Transverse colon (tissue), 4 donors: ENCODE results near the gene NSD1. TPM values are rescaled to one million over a fixed set of nuclear protein-coding genes. Genes with fewer than 3 reads are reported as not detected.

ENCODE experiments used
- DNase-seq: peaks from one replicate; pipeline ENCODE4 v3.0.0-alpha.2; 2019
- H3K27ac ChIP-seq, 4 donors: fragments of 200-600 bp; sonication (generic); 2 replicates each; pipeline ENCODE4 v1.5.1; 2016 to 2018; ENCODE audit warnings: inconsistent platforms in 4 of 4
- H3K27me3 ChIP-seq: fragments of 200-600 bp; sonication (generic); 2 replicates; pipeline ENCODE4 v1.5.1; 2017; ENCODE audit warnings: inconsistent platforms
- H3K36me3 ChIP-seq, 4 donors: fragments of 200-600 bp; sonication (generic); 2 replicates each; pipeline ENCODE4 v1.5.1; 2017 to 2019; ENCODE audit warnings: inconsistent platforms in 4 of 4
- H3K4me1 ChIP-seq, 4 donors: fragments of 200-600 bp; sonication (generic); 2 replicates each; pipeline ENCODE4 v1.5.1; 2017 to 2020; ENCODE audit warnings: inconsistent platforms in 4 of 4
- H3K4me3 ChIP-seq, 4 donors: fragments of 200-600 bp; sonication (generic); 1 replicate in 1 of 4; 2 replicates in 3 of 4; pipeline versions ENCODE4 v1.5.1 to v1.6.1; 2017 to 2019; ENCODE audit warnings: inconsistent platforms in 4 of 4
- H3K9me3 ChIP-seq, 2 donors: fragments of 200-600 bp; sonication (generic); 2 replicates each; pipeline ENCODE4 v1.5.1; 2017 to 2019; ENCODE audit warnings: inconsistent platforms in 2 of 2
- EP300 ChIP-seq: sonication (generic); formaldehyde crosslinking; IDR thresholded peaks from one replicate; pipeline ENCODE4 v1.6.1; 2017; ENCODE audit warnings: antibody characterized with exemption, low read depth
- POLR2A ChIP-seq: fragments of 450-650 bp; IDR thresholded peaks from one replicate; pipeline ENCODE4 v1.6.1; 2016; ENCODE audit warnings: antibody characterized with exemption, mild to moderate bottlenecking, moderate library complexity
- POLR2AphosphoS5 ChIP-seq, 3 donors: sonication (generic); formaldehyde crosslinking; IDR thresholded peaks; one replicate each; pipeline ENCODE4 v1.6.1; 2016; ENCODE audit warnings: antibody characterized with exemption in 3 of 3
- WGBS, 2 donors: methylation state at CpG; one replicate each; pipeline ENCODE4 v1.1.5; 2018; ENCODE audit warnings: low coverage in 1 of 2; 5-methylcytosine and 5-hydroxymethylcytosine counted together
- in situ Hi-C, 4 donors: fragments of 200-750 bp; cut with MboI; loops; one replicate each; pipeline versions ENCODE4 v1.15.0 to v1.15.1; 2017; ENCODE audit warnings: low sequenced_read_pairs in 3 of 4, low pct_ligation_motif_present in 1 of 4, low pct_unique_long_range_greater_than_20kb in 1 of 4
- intact Hi-C: fragments of 100-400 bp; cut with DNase I; formaldehyde crosslinking; loops from one replicate; pipeline ENCODE4 v1.15.1; 2023; ENCODE audit warnings: low total_unique reads
- total RNA-seq, 4 donors: library from RNA; depleted of rRNA; stranded (reverse); fragments of >200 nt; gene quantifications; one replicate each; pipeline ENCODE4 v1.1.0, GENCODE V29; 2016
- TF ChIP-seq, protein P1 (sequence below), 5 experiments: fragments of 200-600 bp in 3 of 5; fragments of 450-650 bp in 2 of 5; sonication (generic) in 3 of 5; IDR thresholded peaks; 1 replicate in 2 of 5; 2 replicates in 3 of 5; pipeline ENCODE4 v1.5.1; 2016 to 2017; ENCODE audit warnings: antibody characterized with exemption in 5 of 5, inconsistent platforms in 3 of 5, mild to moderate bottlenecking in 2 of 5, moderate library complexity in 1 of 5

NSD1 gene
- total RNA-seq, 4 donors from 2014 or later: 32.6 to 84.9 (median 60.7) TPM

- DNase-seq: no peak
- H3K36me3 ChIP-seq: no peaks in the 10 kb centered on the region
- TF ChIP-seq POLR2A (no peak), POLR2AphosphoS5 (IDR thresholded peaks at IDR 0.05) (no peak), EP300 (no peak)
- TF ChIP-seq, protein P1, sequence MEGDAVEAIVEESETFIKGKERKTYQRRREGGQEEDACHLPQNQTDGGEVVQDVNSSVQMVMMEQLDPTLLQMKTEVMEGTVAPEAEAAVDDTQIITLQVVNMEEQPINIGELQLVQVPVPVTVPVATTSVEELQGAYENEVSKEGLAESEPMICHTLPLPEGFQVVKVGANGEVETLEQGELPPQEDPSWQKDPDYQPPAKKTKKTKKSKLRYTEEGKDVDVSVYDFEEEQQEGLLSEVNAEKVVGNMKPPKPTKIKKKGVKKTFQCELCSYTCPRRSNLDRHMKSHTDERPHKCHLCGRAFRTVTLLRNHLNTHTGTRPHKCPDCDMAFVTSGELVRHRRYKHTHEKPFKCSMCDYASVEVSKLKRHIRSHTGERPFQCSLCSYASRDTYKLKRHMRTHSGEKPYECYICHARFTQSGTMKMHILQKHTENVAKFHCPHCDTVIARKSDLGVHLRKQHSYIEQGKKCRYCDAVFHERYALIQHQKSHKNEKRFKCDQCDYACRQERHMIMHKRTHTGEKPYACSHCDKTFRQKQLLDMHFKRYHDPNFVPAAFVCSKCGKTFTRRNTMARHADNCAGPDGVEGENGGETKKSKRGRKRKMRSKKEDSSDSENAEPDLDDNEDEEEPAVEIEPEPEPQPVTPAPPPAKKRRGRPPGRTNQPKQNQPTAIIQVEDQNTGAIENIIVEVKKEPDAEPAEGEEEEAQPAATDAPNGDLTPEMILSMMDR (IDR thresholded peaks at IDR 0.05): no peak
- peaks cover 20 to 35% (median 27%) of the 10 kb centered on the region in 4 donors for H3K4me1 ChIP-seq
- H3K4me3 ChIP-seq: no peak overlapping the region
- H3K9me3 ChIP-seq: no peaks in the 10 kb centered on the region
- H3K27ac ChIP-seq: no peak overlapping the region
- in situ Hi-C loops (loop anchor here in 1 of 4 donors (25.0 kb wide), 1 partner anchor 149 kb away; the partner anchor contains the start of gene DBN1), intact Hi-C loops (loop anchor here (2.0 to 10.0 kb wide), 2 partner anchors 77 to 141 kb away; no protein-coding TSS in a partner anchor)
- no peaks in the 10 kb centered on the region for H3K27me3 ChIP-seq
- WGBS, 2 donors: 88 to 100% methylated on average over 2 to 15 of the region's 15 CpGs
Observed at GRCh38 chr5:177313561-177314259, 180.1 kb downstream of the NSD1 start.

GRCh38 chr5:177314376-177315342, 181.1 kb downstream of the NSD1 start:
- Histone ChIP-seq H3K4me1 (peaks cover 20 to 31% (median 27%) of the 10 kb centered on the region in 4 donors), H3K36me3 (no peaks in the 10 kb centered on the region), H3K27me3 (no peaks in the 10 kb centered on the region), H3K27ac (no peak overlapping the region), H3K4me3 (no peak overlapping the region), H3K9me3 (no peaks in the 10 kb centered on the region)
- 94 to 100% methylated on average over 3 to 18 of the region's 18 CpGs for WGBS, 2 donors
- in situ Hi-C loops: loop anchor here in 1 of 4 donors (25.0 kb wide), 1 partner anchor 148 kb away; the partner anchor contains the start of gene DBN1
- intact Hi-C loops: loop anchor here (2.0 to 10.0 kb wide), 2 partner anchors 78 to 140 kb away; no protein-coding TSS in a partner anchor
- TF ChIP-seq, protein P1 (IDR thresholded peaks at IDR 0.05): no peak
- TF ChIP-seq POLR2AphosphoS5 (IDR thresholded peaks at IDR 0.05) (no peak), EP300 (no peak), POLR2A (no peak)
- no peak for DNase-seq

DNA sequence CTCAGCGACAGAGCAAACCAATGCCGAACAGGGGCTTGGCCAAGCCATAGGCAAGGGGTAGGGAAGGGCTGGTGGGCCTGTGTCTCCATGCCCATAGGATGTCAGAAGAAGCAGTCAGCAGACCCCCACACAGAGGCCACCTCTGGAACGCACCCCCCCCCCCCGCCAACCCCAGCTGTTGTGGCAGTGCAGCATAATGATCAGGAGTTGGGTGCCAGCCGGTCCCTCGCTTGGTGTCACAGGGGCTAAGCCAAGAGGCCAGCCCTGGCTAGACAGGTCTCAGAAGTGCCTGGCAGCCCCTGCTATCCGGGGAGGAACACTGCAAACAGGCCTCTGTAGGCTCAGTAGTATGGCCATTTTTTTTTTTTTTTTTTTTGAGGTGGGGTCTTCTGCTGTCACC, 181.8 kb downstream of the NSD1 start:
- no peak for DNase-seq
- Histone ChIP-seq H3K9me3 (no peaks in the 10 kb centered on the region), H3K36me3 (no peaks in the 10 kb centered on the region), H3K27me3 (no peaks in the 10 kb centered on the region), H3K27ac (no peak overlapping the region), H3K4me3 (no peak overlapping the region), H3K4me1 (peaks cover 19 to 25% (median 23%) of the 10 kb centered on the region in 4 donors)
- intact Hi-C loops (loop anchor here (2.0 to 10.0 kb wide), 2 partner anchors 79 to 139 kb away; no protein-coding TSS in a partner anchor), in situ Hi-C loops (loop anchor here in 1 of 4 donors (25.0 kb wide), 1 partner anchor 147 kb away; the partner anchor contains the start of gene DBN1)
- TF ChIP-seq EP300 (no peak), POLR2A (no peak), POLR2AphosphoS5 (IDR thresholded peaks at IDR 0.05) (no peak)
- TF ChIP-seq, protein P1 (IDR thresholded peaks at IDR 0.05): no peak
- 95% methylated on average over 6 of the region's 7 CpGs; no CpG with 5 or more reads in 1 of the 2 donors for WGBS, 2 donors
